PC-9 (cell line): ENCODE results near the gene C20orf204. TPM values are rescaled to one million over a fixed set of nuclear protein-coding genes. Genes with fewer than 3 reads are reported as not detected.
"Not testable (repeated sequence)": the region's sequence is repeated elsewhere in the genome, so short reads cannot be mapped to it uniquely, and the experiment has no call there.

Source experiments
- BruUV-seq: library from RNA; stranded (reverse); fragments of 400-500 nt; replicated peaks from 2 replicates; lab custom pipeline; 2021; lab: Mats Ljungman, UMichigan
- CTCF ChIA-PET: fragments of 300-600 bp; sonication (Branson Sonifier 250); formaldehyde crosslinking; loops from one replicate; lab custom pipeline; 2022; ENCODE audit warnings: antibody characterized with exemption; lab: Charles Lee
- POLR2A ChIA-PET: fragments of 300-600 bp; sonication (Branson Sonifier 250); formaldehyde crosslinking; loops from one replicate; lab custom pipeline; 2022; ENCODE audit warnings: antibody characterized with exemption; ENCODE audit not compliant: unreplicated experiment; lab: Charles Lee
- DNase-seq, 2 experiments: peaks; one replicate each; pipeline versions ENCODE4 v3.0.0 to v3.0.0-alpha.2; 2015 to 2022; ENCODE audit warnings: mixed read lengths in 1 of 2
- H2AFZ ChIP-seq: fragments of 200-600 bp; sonication (generic); 2 replicates; pipeline ENCODE4 v1.8.1; 2017; ENCODE audit warnings: antibody characterized with exemption
- H3F3A ChIP-seq: fragments of 200-600 bp; sonication (generic); 2 replicates; pipeline ENCODE4 v1.8.1; 2017; ENCODE audit warnings: antibody characterized with exemption, mild to moderate bottlenecking, low read depth; ENCODE audit not compliant: insufficient read depth
- H3K27ac ChIP-seq: fragments of 200-600 bp; sonication (generic); 2 replicates; pipeline ENCODE4 v1.6.1; 2016; ENCODE audit warnings: mixed run types
- H3K27me3 ChIP-seq: fragments of 200-600 bp; sonication (generic); 2 replicates; pipeline ENCODE4 v1.6.1; 2016; ENCODE audit warnings: low read depth, mixed run types; ENCODE audit not compliant: insufficient read depth
- H3K36me3 ChIP-seq: fragments of 200-600 bp; sonication (generic); 2 replicates; pipeline ENCODE4 v1.6.1; 2016; ENCODE audit warnings: low read depth, mixed run types
- H3K4me1 ChIP-seq: fragments of 200-600 bp; sonication (generic); replicated peaks from 2 replicates; pipeline ENCODE4 v1.6.1; 2016; ENCODE audit warnings: mixed run types; ENCODE audit not compliant: insufficient read depth
- H3K4me2 ChIP-seq: fragments of 200-600 bp; sonication (generic); 2 replicates; pipeline ENCODE4 v1.6.1; 2017; ENCODE audit warnings: mixed run types
- H3K4me3 ChIP-seq: fragments of 200-600 bp; sonication (generic); 2 replicates; pipeline ENCODE4 v1.6.1; 2016; ENCODE audit warnings: mixed run types
- H3K79me2 ChIP-seq: fragments of 200-600 bp; sonication (generic); 2 replicates; pipeline ENCODE4 v1.6.1; 2017; ENCODE audit warnings: low read depth, mixed run types
- H3K9me2 ChIP-seq: fragments of 200-600 bp; sonication (generic); 2 replicates; pipeline ENCODE4 v1.8.1; 2017; ENCODE audit warnings: mild to moderate bottlenecking; ENCODE audit not compliant: insufficient read depth
- H3K9me3 ChIP-seq: fragments of 200-600 bp; sonication (generic); 2 replicates; pipeline ENCODE4 v1.8.1; 2016; ENCODE audit warnings: low read depth; ENCODE audit not compliant: insufficient read depth
- H4K20me1 ChIP-seq: fragments of 200-600 bp; sonication (generic); 2 replicates; pipeline ENCODE4 v1.8.1; 2017; ENCODE audit not compliant: insufficient read depth
- CTCF ChIP-seq: fragments of 200-600 bp; sonication (generic); conservative IDR thresholded peaks from 2 replicates; pipeline ENCODE4 v1.6.1; 2017; ENCODE audit warnings: mixed run types, antibody characterized with exemption, mild to moderate bottlenecking, moderate library complexity
- EZH2 ChIP-seq: fragments of 200-600 bp; sonication (generic); IDR thresholded peaks from 2 replicates; pipeline ENCODE4 v1.8.0; 2017; ENCODE audit warnings: antibody characterized with exemption, low read depth
- intact Hi-C: fragments of 100-400 bp; cut with micrococcal nuclease; formaldehyde crosslinking; loops from one replicate; pipeline ENCODE4 v1.10.0; 2022; ENCODE audit not compliant: unreplicated experiment
- total RNA-seq: library from RNA; stranded (reverse); gene quantifications from 2 replicates; pipeline ENCODE4 v1.2.3, GENCODE V29; 2021

The C20orf204 gene
- total RNA-seq, 1 experiment from 2014 or later = 3.8 TPM

- Histone ChIP-seq H3K9me3 (no peaks in the 10 kb centered on the region), H3K4me1 (no peaks in the 10 kb centered on the region), H3K9me2 (no peaks in the 10 kb centered on the region), H3K27me3 (no peaks in the 10 kb centered on the region), H2AFZ (no peak overlapping the region), H3F3A (peaks cover 5% of the 10 kb centered on the region), H4K20me1 (peaks cover 28% of the 10 kb centered on the region), H3K36me3 (peaks cover 52% of the 10 kb centered on the region), H3K79me2 (no peaks in the 10 kb centered on the region; the same call in 1 of the 2 replicates), H3K27ac (no peak overlapping the region), H3K4me2 (no peak overlapping the region), H3K4me3 (no peak overlapping the region)
- CTCF ChIA-PET = no interaction called here
- no peak for TF ChIP-seq EZH2
- no peak for TF ChIP-seq CTCF
- POLR2A ChIA-PET = no interaction called here
- intact Hi-C loops = no loop called here
- DNase-seq = no peak
- no TSS peak for BruUV-seq
Measured at GRCh38 chr20:64011366-64011779, 24.6 kb upstream of the C20orf204 start.

GRCh38 chr20:64012385-64013154, 23.4 kb upstream of the C20orf204 start:
- H3K4me3 ChIP-seq, H3F3A ChIP-seq, H3K9me3 ChIP-seq, H3K4me2 ChIP-seq, H3K4me1 ChIP-seq, H3K27ac ChIP-seq, H3K79me2 ChIP-seq, BruUV-seq, H2AFZ ChIP-seq, H3K27me3 ChIP-seq, POLR2A ChIA-PET, H3K9me2 ChIP-seq, intact Hi-C loops, CTCF ChIA-PET, DNase-seq: not testable (repeated sequence)
- Histone ChIP-seq H4K20me1 (peaks cover 29% of the 10 kb centered on the region), H3K36me3 (peaks cover 53% of the 10 kb centered on the region)

GRCh38 chr20:64015635-64016034, 20.3 kb upstream of the C20orf204 start:
- Histone ChIP-seq H3K4me1 (no peaks in the 10 kb centered on the region), H3K36me3 (peaks cover 32% of the 10 kb centered on the region), H4K20me1 (peaks cover 26% of the 10 kb centered on the region), H3K27me3 (no peaks in the 10 kb centered on the region), H3K79me2 (no peaks in the 10 kb centered on the region), H3K4me2 (no peak overlapping the region), H3K9me3 (no peaks in the 10 kb centered on the region), H3K27ac (no peak overlapping the region), H2AFZ (no peak overlapping the region), H3K9me2 (no peaks in the 10 kb centered on the region), H3K4me3 (no peak overlapping the region), H3F3A (peaks cover 15% of the 10 kb centered on the region)
- no TSS peak for BruUV-seq
- TF ChIP-seq EZH2 = no peak
- TF ChIP-seq CTCF = no peak
- intact Hi-C loops = no loop called here
- POLR2A ChIA-PET = no interaction called here
- CTCF ChIA-PET = no interaction called here
- DNase-seq = no peak
